Osteocyte (in vitro differentiated cells): Measurements from ENCODE around the gene EFCAB10. TPM values are rescaled to one million over a fixed set of nuclear protein-coding genes. Genes with fewer than 3 reads are reported as not detected.
"Not testable (repeated sequence)": the region's sequence is repeated elsewhere in the genome, so short reads cannot be mapped to it uniquely, and the experiment has no call there.

ENCODE experiments used
- DNase-seq: peaks from one replicate; pipeline ENCODE4 v3.0.0; 2021; ENCODE audit warnings: mixed read lengths; ENCODE audit not compliant: unreplicated experiment; ENCODE audit errors: extremely low spot score
- H3K27ac Mint-ChIP-seq: one replicate; pipeline ENCODE4 v1.8.0; 2021; ENCODE audit warnings: mild to moderate bottlenecking, mixed read lengths; ENCODE audit not compliant: unreplicated experiment
- H3K27me3 Mint-ChIP-seq: one replicate; pipeline ENCODE4 v1.8.0; 2021; ENCODE audit warnings: mixed read lengths; ENCODE audit not compliant: unreplicated experiment
- H3K36me3 Mint-ChIP-seq: one replicate; pipeline ENCODE4 v1.8.0; 2021; ENCODE audit warnings: mixed read lengths; ENCODE audit not compliant: unreplicated experiment
- H3K4me1 Mint-ChIP-seq: one replicate; pipeline ENCODE4 v1.8.0; 2021; ENCODE audit warnings: mixed read lengths; ENCODE audit not compliant: unreplicated experiment
- H3K4me3 Mint-ChIP-seq: one replicate; pipeline ENCODE4 v1.8.0; 2021; ENCODE audit warnings: mild to moderate bottlenecking, moderate library complexity, mixed read lengths; ENCODE audit not compliant: unreplicated experiment
- H3K9me3 Mint-ChIP-seq: one replicate; pipeline ENCODE4 v1.8.0; 2021; ENCODE audit warnings: mixed read lengths; ENCODE audit not compliant: unreplicated experiment
- CTCF ChIP-seq: fragments of 200-600 bp; sonication (generic); IDR thresholded peaks from 2 replicates; pipeline ENCODE4 v1.5.0; 2021; ENCODE audit warnings: antibody characterized with exemption, mild to moderate bottlenecking, moderate library complexity
- total RNA-seq: library from RNA; stranded (reverse); gene quantifications from 2 replicates; pipeline ENCODE4 v1.2.1, GENCODE V29; 2021

The EFCAB10 gene
- total RNA-seq, 1 donor from 2014 or later: not detected

- Mint-ChIP-seq H3K36me3 (no peaks in the 10 kb centered on the region), H3K4me3 (peak within 1 kb of the TSS; percentile 97), H3K27ac (peak within 1 kb of the TSS; percentile 95), H3K4me1 (peaks cover 9% of the 10 kb centered on the region), H3K27me3 (peaks cover under 1% of the 10 kb centered on the region), H3K9me3 (no peaks in the 10 kb centered on the region)
- TF ChIP-seq CTCF: no peak
- DNase-seq: peak; percentile 93
Observed at GRCh38 chr7:105521717-105522463, 59.4 kb downstream of the EFCAB10 start, which contains the start of gene PUS7. Gene PUS7, minus strand, starts transcription at chr7:105522271. Its CDS starts 13,759 bp downstream, at chr7:105508512.

- Mint-ChIP-seq H3K4me3 (peak overlapping the region; percentile 97), H3K9me3 (no peaks in the 10 kb centered on the region), H3K4me1 (peaks cover 9% of the 10 kb centered on the region), H3K27ac (peak overlapping the region; percentile 95), H3K36me3 (no peaks in the 10 kb centered on the region), H3K27me3 (no peaks in the 10 kb centered on the region)
- DNase-seq: no peak
- no peak for TF ChIP-seq CTCF
Observed at GRCh38 chr7:105521027-105521716, 60.1 kb downstream of the EFCAB10 start.

- H3K9me3 Mint-ChIP-seq, H3K27me3 Mint-ChIP-seq, DNase-seq, H3K27ac Mint-ChIP-seq, H3K36me3 Mint-ChIP-seq, H3K4me1 Mint-ChIP-seq: not testable (repeated sequence)
- peak overlapping the region; percentile 14 for H3K4me3 Mint-ChIP-seq
Observed at GRCh38 chr7:105520620-105521019, 60.7 kb downstream of the EFCAB10 start.

GRCh38 chr7:105519353-105519752 lies 61.9 kb downstream of the EFCAB10 start:
- Mint-ChIP-seq H3K9me3 (no peaks in the 10 kb centered on the region), H3K27me3 (no peaks in the 10 kb centered on the region), H3K27ac (no peak overlapping the region), H3K4me3 (peak overlapping the region; percentile 41), H3K36me3 (no peaks in the 10 kb centered on the region), H3K4me1 (peaks cover 15% of the 10 kb centered on the region)
- no peak for DNase-seq
- no peak for TF ChIP-seq CTCF

GRCh38 chr7:105515610-105516009 lies 65.7 kb downstream of the EFCAB10 start:
- H3K27me3 Mint-ChIP-seq, H3K4me3 Mint-ChIP-seq, H3K4me1 Mint-ChIP-seq, DNase-seq, H3K36me3 Mint-ChIP-seq, H3K9me3 Mint-ChIP-seq: not testable (repeated sequence)
- H3K27ac Mint-ChIP-seq: peak overlapping the region; percentile 83

Other genes starting within 250 kb of the EFCAB10 start
- gene SRPK2, start 192.6 kb downstream of the EFCAB10 start, total RNA-seq: 69.2 and 69.5 TPM in 2 replicates
- 15.9 and 18.5 TPM in 2 replicates for gene PUS7, start 59.2 kb downstream of the EFCAB10 start, total RNA-seq
- gene RINT1, start 49.3 kb downstream of the EFCAB10 start, total RNA-seq: 18.6 and 21.0 TPM in 2 replicates